K562 (cell line): ENCODE measurements around the gene RARRES1. TPM values are rescaled to one million over a fixed set of nuclear protein-coding genes. Genes with fewer than 3 reads are reported as not detected.

Experiments used
- ATF7 ChIP-seq: fragments of 450-650 bp; IDR thresholded peaks from 2 replicates; pipeline ENCODE4 v1.7.1; 2014; ENCODE audit warnings: mild to moderate bottlenecking, moderate library complexity
- BRD4 ChIP-seq: fragments of 200-600 bp; sonication (generic); IDR thresholded peaks from 2 replicates; pipeline ENCODE4 v1.6.1; 2017; ENCODE audit warnings: inconsistent platforms
- CBFA2T3 ChIP-seq: fragments of 450-650 bp; IDR thresholded peaks from 2 replicates; pipeline ENCODE4 v1.6.1; 2017
- FOXM1 ChIP-seq, 2 experiments: fragments of 450-650 bp in 1 of 2; sonication (generic) in 1 of 2; formaldehyde crosslinking in 1 of 2; IDR thresholded peaks; 2 replicates each; pipeline versions ENCODE4 v1.6.1 to v1.9.0; 2017 to 2022; ENCODE audit warnings: low read depth in 2 of 2, mild to moderate bottlenecking in 2 of 2, missing genetic modification reagents in 1 of 2, moderate library complexity in 1 of 2
- GATAD2B ChIP-seq: fragments of 450-650 bp; IDR thresholded peaks from 2 replicates; pipeline ENCODE4 v1.6.1; 2017; ENCODE audit warnings: mild to moderate bottlenecking, borderline replicate concordance
- JUN ChIP-seq, 2 experiments: sonication (generic) in 1 of 2; formaldehyde crosslinking in 1 of 2; IDR thresholded peaks; 2 replicates each; pipeline versions ENCODE4 v1.6.1 to v1.8.0; 2012 to 2022; ENCODE audit warnings: borderline replicate concordance in 2 of 2, mild to moderate bottlenecking in 2 of 2, improper control_type of control experiment in 1 of 2, low read depth in 1 of 2, low read length in 1 of 2, missing genetic modification reagents in 1 of 2
- MEF2A ChIP-seq: IDR thresholded peaks from 2 replicates; pipeline ENCODE4 v1.6.1; 2011; ENCODE audit warnings: low read depth, mild to moderate bottlenecking, low read length, moderate library complexity; ENCODE audit not compliant: control insufficient read depth
- NR2F6 ChIP-seq: fragments of 450-650 bp; formaldehyde crosslinking; IDR thresholded peaks from 2 replicates; pipeline ENCODE4 v1.4.0; 2020; ENCODE audit warnings: mild to moderate bottlenecking
- PURB ChIP-seq: sonication (generic); formaldehyde crosslinking; IDR thresholded peaks from 2 replicates; pipeline ENCODE4 v1.9.0; 2021; ENCODE audit warnings: low read depth, mild to moderate bottlenecking, missing genetic modification reagents
- TOE1 ChIP-seq, 2 experiments: fragments of 450-650 bp in 1 of 2; sonication (generic) in 1 of 2; formaldehyde crosslinking in 1 of 2; IDR thresholded peaks; 2 replicates each; pipeline versions ENCODE4 v1.7.1 to v1.8.0; 2016 to 2022; ENCODE audit warnings: borderline replicate concordance in 2 of 2, mild to moderate bottlenecking in 2 of 2, antibody characterized with exemption in 1 of 2, inconsistent platforms in 1 of 2, low read depth in 1 of 2, missing genetic modification reagents in 1 of 2, moderate library complexity in 1 of 2
- ZKSCAN8 ChIP-seq: fragments of 200-800 bp; sonication (Bioruptor generic); IDR thresholded peaks from 2 replicates; pipeline ENCODE4 v1.6.1; 2016; ENCODE audit warnings: missing genetic modification characterization, missing compliant biosample characterization
- ZNF551 ChIP-seq: fragments of 250-450 bp; sonication (Bioruptor Pico); IDR thresholded peaks from 2 replicates; pipeline ENCODE4 v1.5.0; 2021; ENCODE audit warnings: mild to moderate bottlenecking, moderate library complexity
- ZNF830 ChIP-seq: fragments of 250-450 bp; sonication (Bioruptor Pico); IDR thresholded peaks from 2 replicates; pipeline ENCODE4 v1.5.0; 2021; ENCODE audit warnings: mild to moderate bottlenecking
- polyA plus RNA-seq, 8 experiments: library from polyadenylated mRNA; depleted of rRNA in 4 of 8; stranded (reverse) in 5 of 8; unstranded in 3 of 8; fragments of >200 nt; fragmentation: Nextera tagmentation in 2 of 8; fragmentation: Illumina TruSeq in 1 of 8; extraction: Ambion mirVana in 2 of 8; extraction: Trizol in 1 of 8; gene quantifications; 2 replicates each; pipeline versions ENCODE4 v1.2.1 to v1.2.3, GENCODE V29; 2011 to 2014; ENCODE audit warnings: inconsistent platforms in 1 of 8, missing spikeins in 1 of 8
- total RNA-seq, 7 experiments: library from RNA; depleted of rRNA in 6 of 7; stranded (reverse); fragments of >200 nt in 6 of 7; fragmentation: Illumina TruSeq in 2 of 7; extraction: Trizol in 2 of 7; gene quantifications; 2 replicates each; pipeline versions ENCODE4 v1.2.1 to v1.2.3, GENCODE V29; 2011 to 2021; ENCODE audit warnings: low replicate concordance in 1 of 7
- TF ChIP-seq, protein P1 (sequence below): fragments of 200-800 bp; sonication (Bioruptor generic); IDR thresholded peaks from 2 replicates; pipeline ENCODE4 v1.6.1; 2016; ENCODE audit warnings: missing genetic modification characterization, missing compliant biosample characterization
- TF ChIP-seq, protein P2 (sequence below): fragments of 250-450 bp; sonication (Bioruptor Pico); IDR thresholded peaks from 2 replicates; pipeline ENCODE4 v1.5.0; 2021
- TF ChIP-seq, protein P3 (sequence below), 2 experiments: IDR thresholded peaks in 1 of 2; conservative IDR thresholded peaks in 1 of 2; 2 replicates each; pipeline ENCODE4 v1.6.1; 2016; ENCODE audit warnings: low read depth in 2 of 2, mild to moderate bottlenecking in 1 of 2, missing compliant biosample characterization in 1 of 2, missing genetic modification characterization in 1 of 2, moderate library complexity in 1 of 2

Gene RARRES1
- total and polyA plus RNA-seq, 9 of the 15 experiments (the other 6 are each of a cell fraction or from before 2014, with no cell fraction given): not detected

DNA sequence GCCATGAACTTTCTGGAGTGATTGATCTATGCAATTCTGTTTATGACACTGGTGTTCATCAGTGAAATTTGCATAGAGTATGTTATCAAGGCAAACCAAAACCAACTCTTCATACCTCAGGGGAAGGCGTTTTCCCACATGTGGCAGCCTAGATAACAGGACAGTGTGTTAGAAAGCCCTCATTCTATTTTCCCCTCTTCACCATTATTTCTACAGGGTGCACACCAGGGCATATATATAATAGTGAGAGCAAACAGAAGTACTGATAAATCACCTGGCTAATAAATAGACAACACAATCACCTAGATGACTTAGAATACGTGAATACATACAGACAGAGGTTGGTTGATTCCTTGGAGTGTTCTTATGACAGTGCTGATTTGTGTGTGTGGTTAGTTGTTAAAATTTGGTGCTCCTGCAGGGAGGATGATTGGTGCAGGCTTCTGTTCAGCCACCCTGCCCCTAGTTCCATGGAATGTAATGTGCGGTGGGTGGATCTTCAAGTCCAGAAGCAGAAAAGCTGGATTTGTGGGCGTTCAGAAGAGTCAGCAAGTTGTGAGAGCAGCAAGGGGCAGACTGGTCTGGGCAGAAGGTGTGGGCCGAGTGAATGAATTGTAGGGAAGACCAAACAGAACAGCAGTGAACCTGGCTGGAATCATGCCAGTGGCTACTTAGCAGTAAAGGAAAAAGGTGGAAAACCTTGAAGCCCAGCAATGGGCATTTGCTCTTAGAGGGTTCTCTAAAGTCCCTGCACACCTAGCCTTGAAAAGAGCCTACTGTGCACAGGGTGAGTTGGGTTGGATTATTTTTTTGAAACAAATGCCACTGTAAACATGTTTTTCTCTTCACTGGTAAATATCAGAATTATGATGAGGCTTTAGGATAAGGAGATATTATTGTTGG is 11.7 kb upstream of the RARRES1 start (continued):
- TF ChIP-seq, protein P1, sequence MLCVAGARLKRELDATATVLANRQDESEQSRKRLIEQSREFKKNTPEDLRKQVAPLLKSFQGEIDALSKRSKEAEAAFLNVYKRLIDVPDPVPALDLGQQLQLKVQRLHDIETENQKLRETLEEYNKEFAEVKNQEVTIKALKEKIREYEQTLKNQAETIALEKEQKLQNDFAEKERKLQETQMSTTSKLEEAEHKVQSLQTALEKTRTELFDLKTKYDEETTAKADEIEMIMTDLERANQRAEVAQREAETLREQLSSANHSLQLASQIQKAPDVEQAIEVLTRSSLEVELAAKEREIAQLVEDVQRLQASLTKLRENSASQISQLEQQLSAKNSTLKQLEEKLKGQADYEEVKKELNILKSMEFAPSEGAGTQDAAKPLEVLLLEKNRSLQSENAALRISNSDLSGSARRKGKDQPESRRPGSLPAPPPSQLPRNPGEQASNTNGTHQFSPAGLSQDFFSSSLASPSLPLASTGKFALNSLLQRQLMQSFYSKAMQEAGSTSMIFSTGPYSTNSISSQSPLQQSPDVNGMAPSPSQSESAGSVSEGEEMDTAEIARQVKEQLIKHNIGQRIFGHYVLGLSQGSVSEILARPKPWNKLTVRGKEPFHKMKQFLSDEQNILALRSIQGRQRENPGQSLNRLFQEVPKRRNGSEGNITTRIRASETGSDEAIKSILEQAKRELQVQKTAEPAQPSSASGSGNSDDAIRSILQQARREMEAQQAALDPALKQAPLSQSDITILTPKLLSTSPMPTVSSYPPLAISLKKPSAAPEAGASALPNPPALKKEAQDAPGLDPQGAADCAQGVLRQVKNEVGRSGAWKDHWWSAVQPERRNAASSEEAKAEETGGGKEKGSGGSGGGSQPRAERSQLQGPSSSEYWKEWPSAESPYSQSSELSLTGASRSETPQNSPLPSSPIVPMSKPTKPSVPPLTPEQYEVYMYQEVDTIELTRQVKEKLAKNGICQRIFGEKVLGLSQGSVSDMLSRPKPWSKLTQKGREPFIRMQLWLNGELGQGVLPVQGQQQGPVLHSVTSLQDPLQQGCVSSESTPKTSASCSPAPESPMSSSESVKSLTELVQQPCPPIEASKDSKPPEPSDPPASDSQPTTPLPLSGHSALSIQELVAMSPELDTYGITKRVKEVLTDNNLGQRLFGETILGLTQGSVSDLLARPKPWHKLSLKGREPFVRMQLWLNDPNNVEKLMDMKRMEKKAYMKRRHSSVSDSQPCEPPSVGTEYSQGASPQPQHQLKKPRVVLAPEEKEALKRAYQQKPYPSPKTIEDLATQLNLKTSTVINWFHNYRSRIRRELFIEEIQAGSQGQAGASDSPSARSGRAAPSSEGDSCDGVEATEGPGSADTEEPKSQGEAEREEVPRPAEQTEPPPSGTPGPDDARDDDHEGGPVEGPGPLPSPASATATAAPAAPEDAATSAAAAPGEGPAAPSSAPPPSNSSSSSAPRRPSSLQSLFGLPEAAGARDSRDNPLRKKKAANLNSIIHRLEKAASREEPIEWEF (CRISPR knock-in tag): 0 out of 2 replicates have a peak, but pooled peaks have one; percentile 62
- TF ChIP-seq JUN (IDR thresholded peaks at IDR 0.05; ENCODE audit: borderline replicate concordance, low read depth, low read length) (no peak), JUN (CRISPR knock-in tag; IDR thresholded peaks at IDR 0.05; ENCODE audit: borderline replicate concordance) (no peak), ZKSCAN8 (no peak), ZNF830 (CRISPR knock-in tag) (no peak), BRD4 (no peak), MEF2A (0 out of 2 replicates have a peak, but pooled peaks have one; percentile 27), ATF7 (peak; percentile 64), NR2F6 (CRISPR knock-in tag) (no peak), PURB (no peak), TOE1 (IDR thresholded peaks at IDR 0.05; ENCODE audit: borderline replicate concordance) (peak; percentile 48; the same call in 1 of the 2 replicates), TOE1 (CRISPR knock-in tag; IDR thresholded peaks at IDR 0.05; ENCODE audit: borderline replicate concordance, low read depth) (no peak), ZNF551 (CRISPR knock-in tag) (no peak), GATAD2B (peak; percentile 37; the same call in 1 of the 2 replicates), FOXM1 (IDR thresholded peaks at IDR 0.05; ENCODE audit: low read depth) (peak; percentile 84), FOXM1 (CRISPR knock-in tag; IDR thresholded peaks at IDR 0.05; ENCODE audit: low read depth) (0 out of 2 replicates have a peak, but pooled peaks have one; percentile 27), CBFA2T3 (peak; percentile 96)
- TF ChIP-seq, protein P2, sequence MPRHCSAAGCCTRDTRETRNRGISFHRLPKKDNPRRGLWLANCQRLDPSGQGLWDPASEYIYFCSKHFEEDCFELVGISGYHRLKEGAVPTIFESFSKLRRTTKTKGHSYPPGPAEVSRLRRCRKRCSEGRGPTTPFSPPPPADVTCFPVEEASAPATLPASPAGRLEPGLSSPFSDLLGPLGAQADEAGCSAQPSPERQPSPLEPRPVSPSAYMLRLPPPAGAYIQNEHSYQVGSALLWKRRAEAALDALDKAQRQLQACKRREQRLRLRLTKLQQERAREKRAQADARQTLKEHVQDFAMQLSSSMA (CRISPR knock-in tag): no peak
- TF ChIP-seq, protein P3, sequence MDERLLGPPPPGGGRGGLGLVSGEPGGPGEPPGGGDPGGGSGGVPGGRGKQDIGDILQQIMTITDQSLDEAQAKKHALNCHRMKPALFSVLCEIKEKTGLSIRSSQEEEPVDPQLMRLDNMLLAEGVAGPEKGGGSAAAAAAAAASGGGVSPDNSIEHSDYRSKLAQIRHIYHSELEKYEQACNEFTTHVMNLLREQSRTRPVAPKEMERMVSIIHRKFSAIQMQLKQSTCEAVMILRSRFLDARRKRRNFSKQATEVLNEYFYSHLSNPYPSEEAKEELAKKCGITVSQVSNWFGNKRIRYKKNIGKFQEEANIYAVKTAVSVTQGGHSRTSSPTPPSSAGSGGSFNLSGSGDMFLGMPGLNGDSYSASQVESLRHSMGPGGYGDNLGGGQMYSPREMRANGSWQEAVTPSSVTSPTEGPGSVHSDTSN (CRISPR knock-in tag; IDR thresholded peaks at IDR 0.05; ENCODE audit: low read depth): no peak
- TF ChIP-seq, protein P3 (tag; conservative IDR thresholded peaks at IDR 0.05; ENCODE audit: low read depth): peak; percentile 51; the same call in 1 of the 2 replicates
